Measurements from ENCODE around the gene EDC3. TPM values are rescaled to one million over a fixed set of nuclear protein-coding genes. Genes with fewer than 3 reads are reported as not detected.

Gene EDC3
- total and polyA plus RNA-seq, 8 donors, result 27.9 to 43.6 (median 36.7) TPM

- H3K4me1 ChIP-seq, result peaks cover 14 to 21% of the 10 kb centered on the region in 2 donors
- DNase-seq (no peak), ATAC-seq (no peak)
- peaks cover 0 to 8% of the 10 kb centered on the region in 2 donors for H3K36me3 ChIP-seq
- no peaks in the 10 kb centered on the region for H3K9me3 ChIP-seq
- intact Hi-C loops (cut with DNase I), result no loop called here
- no peaks in the 10 kb centered on the region for H3K27me3 ChIP-seq
- no peak for TF ChIP-seq CTCF (IDR thresholded peaks at IDR 0.05)
- H3K4me3 ChIP-seq, result no peak overlapping the region
- H3K27ac ChIP-seq, result no peak overlapping the region
These were observed 40.4 kb downstream of the EDC3 start for GRCh38 chr15:74655424-74655823.

GRCh38 chr15:74653426-74654102 lies 42.3 kb downstream of the EDC3 start:
- ATAC-seq (peak; percentile 56), DNase-seq (peak in 1 of 4 donors; percentile 35)
- Histone ChIP-seq H3K9me3 (no peaks in the 10 kb centered on the region), H3K4me1 (peaks cover 14 to 21% of the 10 kb centered on the region in 2 donors), H3K4me3 (no peak overlapping the region), H3K36me3 (peaks cover 0 to 8% of the 10 kb centered on the region in 2 donors), H3K27me3 (no peaks in the 10 kb centered on the region), H3K27ac (peak overlapping the region in 1 of 2 donors; percentile 39)
- TF ChIP-seq CTCF (IDR thresholded peaks at IDR 0.05), result no peak
- intact Hi-C loops (cut with DNase I), result no loop called here

- ATAC-seq (no peak), DNase-seq (no peak)
- Histone ChIP-seq H3K27ac (no peak overlapping the region), H3K9me3 (no peaks in the 10 kb centered on the region), H3K4me3 (no peak overlapping the region), H3K4me1 (peaks cover 14 to 17% of the 10 kb centered on the region in 2 donors), H3K27me3 (no peaks in the 10 kb centered on the region), H3K36me3 (peaks cover 0 to 8% of the 10 kb centered on the region in 2 donors)
- no peak for TF ChIP-seq CTCF (IDR thresholded peaks at IDR 0.05)
- intact Hi-C loops (cut with DNase I), result no loop called here
These were observed 44.5 kb downstream of the EDC3 start for GRCh38 chr15:74651242-74651741.

DNA sequence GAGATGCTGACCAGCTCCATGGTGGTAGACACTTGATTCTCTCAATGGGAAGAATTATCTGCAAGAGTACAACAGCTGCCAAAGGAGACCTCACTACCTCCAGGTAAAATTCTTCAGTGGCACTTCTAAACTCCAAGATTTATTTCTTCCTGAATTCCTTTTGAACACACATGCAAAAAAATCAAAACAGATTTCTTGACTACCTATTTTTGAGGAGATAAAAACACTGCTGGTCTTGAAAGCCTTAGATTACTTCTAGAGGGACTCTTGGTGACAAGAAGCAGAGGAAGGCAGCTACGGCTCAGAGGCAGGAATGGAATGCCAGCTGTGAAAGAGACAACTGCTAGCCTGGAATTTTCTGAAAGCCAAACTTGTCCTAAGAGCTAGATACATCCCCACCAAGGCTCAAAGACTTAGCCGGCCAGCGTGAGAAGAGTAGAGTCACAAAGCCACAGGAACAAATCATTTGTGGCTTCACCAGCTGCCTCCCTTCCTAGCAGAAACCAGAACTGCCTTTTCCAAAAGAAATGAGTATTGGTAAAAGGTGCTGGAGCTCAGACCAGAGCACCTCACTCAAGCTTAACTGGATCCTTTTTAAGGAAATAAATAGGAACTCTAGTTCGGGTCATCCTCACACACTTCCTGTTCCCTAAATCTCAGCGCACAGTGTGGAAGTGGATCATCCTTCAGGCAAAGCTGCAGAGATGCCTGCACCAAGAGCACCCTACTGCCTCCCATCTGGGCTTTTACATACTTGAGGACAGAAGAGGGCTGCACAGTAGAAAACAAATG lies 47.6 kb downstream of the EDC3 start:
- no peak for TF ChIP-seq CTCF (IDR thresholded peaks at IDR 0.05)
- intact Hi-C loops (cut with DNase I), result no loop called here
- H3K4me3 ChIP-seq, result no peak overlapping the region
- no peaks in the 10 kb centered on the region for H3K27me3 ChIP-seq
- peaks cover 0 to 4% of the 10 kb centered on the region in 2 donors for H3K36me3 ChIP-seq
- no peak for ATAC-seq
- DNase-seq, result no peak
- peaks cover 1 to 12% of the 10 kb centered on the region in 2 donors for H3K4me1 ChIP-seq
- H3K9me3 ChIP-seq, result no peaks in the 10 kb centered on the region
- no peak overlapping the region for H3K27ac ChIP-seq

DNA sequence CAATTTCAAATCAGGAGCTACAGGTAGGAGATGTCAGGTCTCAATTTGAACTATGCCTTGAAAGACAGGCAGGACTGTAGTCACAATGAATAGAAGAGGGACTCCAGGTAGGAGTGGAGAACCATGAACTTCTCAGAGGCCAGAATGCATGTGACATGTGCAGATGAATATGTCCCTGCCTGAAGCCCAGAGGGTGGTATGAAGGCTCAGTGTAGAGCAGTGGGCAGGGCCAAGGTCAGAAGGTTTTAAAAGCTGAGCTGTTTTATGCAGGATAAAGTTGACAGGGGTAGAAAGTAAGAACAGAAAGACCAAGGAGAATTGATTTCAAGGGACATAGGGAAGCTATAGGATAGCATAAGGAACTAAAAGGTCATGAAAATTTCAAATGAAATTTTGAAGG lies 49.3 kb downstream of the EDC3 start:
- ATAC-seq (no peak), DNase-seq (no peak)
- Histone ChIP-seq H3K27me3 (no peaks in the 10 kb centered on the region), H3K4me3 (no peak overlapping the region), H3K27ac (no peak overlapping the region), H3K36me3 (peaks cover 0 to 15% of the 10 kb centered on the region in 2 donors), H3K4me1 (peaks cover 5 to 26% of the 10 kb centered on the region in 2 donors), H3K9me3 (no peaks in the 10 kb centered on the region)
- no peak for TF ChIP-seq CTCF (IDR thresholded peaks at IDR 0.05)
- intact Hi-C loops (cut with DNase I), result no loop called here

All from left lung (tissue), 10 donors.